ENCODE measurements around the gene CLCN3. TPM values are rescaled to one million over a fixed set of nuclear protein-coding genes. Genes with fewer than 3 reads are reported as not detected.

Gene CLCN3
- total RNA-seq, 1 experiment from 2014 or later: 16.9 TPM

DNA sequence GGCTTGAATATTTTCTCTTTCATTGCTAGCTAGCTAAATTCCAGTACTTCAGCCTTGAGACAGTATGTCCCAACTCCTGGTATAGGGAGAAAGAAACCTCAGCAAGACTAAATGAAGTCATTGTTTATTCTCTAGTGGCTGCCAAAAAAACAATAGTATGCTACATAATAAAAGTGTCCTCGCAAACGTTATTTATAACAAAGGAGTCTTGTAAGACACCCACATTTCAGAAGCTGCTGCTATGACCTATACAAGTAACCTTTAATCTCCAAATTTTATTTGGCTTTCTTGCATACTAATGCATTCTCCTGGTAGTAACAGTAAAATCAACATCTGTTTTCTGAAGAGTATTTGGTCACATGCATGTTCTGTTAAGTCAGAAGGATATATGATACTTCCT, 36.8 kb upstream of the CLCN3 start:
- Histone ChIP-seq H4K20me1 (ENCODE audit: low read length) (no peaks in the 10 kb centered on the region), H3K79me2 (ENCODE audit: low read length) (no peaks in the 10 kb centered on the region), H3K27ac (ENCODE audit: low read length) (no peak overlapping the region), H3K9ac (ENCODE audit: low read length) (no peak overlapping the region), H3K9me3 (ENCODE audit: low read length) (no peaks in the 10 kb centered on the region), H2AFZ (ENCODE audit: low read length) (no peak overlapping the region), H3K4me1 (ENCODE audit: insufficient read depth, low read length) (no peaks in the 10 kb centered on the region), H3K9me2 (replicated peaks; ENCODE audit: low read length) (no peaks in the 10 kb centered on the region), H3K36me3 (ENCODE audit: low read depth, low read length) (no peaks in the 10 kb centered on the region), H3K4me3 (ENCODE audit: low read length) (no peak overlapping the region), H3K4me2 (ENCODE audit: low read length) (no peak overlapping the region), H3F3A (ENCODE audit: low read length, unreplicated experiment) (no peaks in the 10 kb centered on the region), H3K27me3 (ENCODE audit: low read length) (no peaks in the 10 kb centered on the region)
- DNase-seq (no peak), ATAC-seq (peak; percentile 77)
- ChIA-PET CTCF (no interaction called here), POLR2A (ENCODE audit: unreplicated experiment) (no interaction called here)
- no TSS peak for BruUV-seq (replicated peaks)
- intact Hi-C loops (cut with micrococcal nuclease): no loop called here
- TF ChIP-seq, protein P1, sequence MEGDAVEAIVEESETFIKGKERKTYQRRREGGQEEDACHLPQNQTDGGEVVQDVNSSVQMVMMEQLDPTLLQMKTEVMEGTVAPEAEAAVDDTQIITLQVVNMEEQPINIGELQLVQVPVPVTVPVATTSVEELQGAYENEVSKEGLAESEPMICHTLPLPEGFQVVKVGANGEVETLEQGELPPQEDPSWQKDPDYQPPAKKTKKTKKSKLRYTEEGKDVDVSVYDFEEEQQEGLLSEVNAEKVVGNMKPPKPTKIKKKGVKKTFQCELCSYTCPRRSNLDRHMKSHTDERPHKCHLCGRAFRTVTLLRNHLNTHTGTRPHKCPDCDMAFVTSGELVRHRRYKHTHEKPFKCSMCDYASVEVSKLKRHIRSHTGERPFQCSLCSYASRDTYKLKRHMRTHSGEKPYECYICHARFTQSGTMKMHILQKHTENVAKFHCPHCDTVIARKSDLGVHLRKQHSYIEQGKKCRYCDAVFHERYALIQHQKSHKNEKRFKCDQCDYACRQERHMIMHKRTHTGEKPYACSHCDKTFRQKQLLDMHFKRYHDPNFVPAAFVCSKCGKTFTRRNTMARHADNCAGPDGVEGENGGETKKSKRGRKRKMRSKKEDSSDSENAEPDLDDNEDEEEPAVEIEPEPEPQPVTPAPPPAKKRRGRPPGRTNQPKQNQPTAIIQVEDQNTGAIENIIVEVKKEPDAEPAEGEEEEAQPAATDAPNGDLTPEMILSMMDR (conservative IDR thresholded peaks at IDR 0.05; ENCODE audit: low read depth, low read length): no peak
- no peak for TF ChIP-seq EZH2 (IDR thresholded peaks at IDR 0.05; ENCODE audit: low read length, unreplicated experiment)
- TF ChIP-seq EZH2phosphoT487 (IDR thresholded peaks at IDR 0.05; ENCODE audit: borderline replicate concordance, low read length): no peak

DNA sequence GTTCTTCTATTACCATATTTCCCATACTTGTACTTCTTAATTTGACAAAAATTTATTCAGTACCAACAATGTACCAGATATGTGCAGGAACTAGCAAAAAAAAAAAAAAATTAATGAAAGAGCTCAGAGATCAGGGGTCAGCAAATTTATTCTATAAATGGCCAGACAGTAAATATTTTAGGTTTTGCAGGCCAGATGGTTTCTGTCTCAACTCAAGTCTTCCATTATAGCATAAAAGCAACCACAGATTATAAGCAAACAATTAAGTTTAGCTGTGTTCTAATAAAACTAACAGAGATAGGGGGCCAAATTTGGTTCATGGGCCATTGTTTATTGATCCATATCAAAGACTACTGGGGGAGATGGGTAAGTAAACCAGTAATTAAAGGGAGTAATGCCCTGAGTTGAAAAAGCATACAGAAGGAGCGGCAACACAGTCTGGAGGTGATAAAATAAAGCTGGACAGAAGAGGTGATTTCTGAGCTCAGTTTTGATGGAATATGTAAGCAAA, 27.3 kb upstream of the CLCN3 start:
- CTCF ChIA-PET: no interaction called here
- BruUV-seq (replicated peaks): no TSS peak
- POLR2A ChIA-PET (ENCODE audit: unreplicated experiment): interaction anchor here (0.6 kb wide), 1 partner anchor 165 kb away, joined by 3 read pairs; the partner anchor contains the start of gene HPF1

DNA sequence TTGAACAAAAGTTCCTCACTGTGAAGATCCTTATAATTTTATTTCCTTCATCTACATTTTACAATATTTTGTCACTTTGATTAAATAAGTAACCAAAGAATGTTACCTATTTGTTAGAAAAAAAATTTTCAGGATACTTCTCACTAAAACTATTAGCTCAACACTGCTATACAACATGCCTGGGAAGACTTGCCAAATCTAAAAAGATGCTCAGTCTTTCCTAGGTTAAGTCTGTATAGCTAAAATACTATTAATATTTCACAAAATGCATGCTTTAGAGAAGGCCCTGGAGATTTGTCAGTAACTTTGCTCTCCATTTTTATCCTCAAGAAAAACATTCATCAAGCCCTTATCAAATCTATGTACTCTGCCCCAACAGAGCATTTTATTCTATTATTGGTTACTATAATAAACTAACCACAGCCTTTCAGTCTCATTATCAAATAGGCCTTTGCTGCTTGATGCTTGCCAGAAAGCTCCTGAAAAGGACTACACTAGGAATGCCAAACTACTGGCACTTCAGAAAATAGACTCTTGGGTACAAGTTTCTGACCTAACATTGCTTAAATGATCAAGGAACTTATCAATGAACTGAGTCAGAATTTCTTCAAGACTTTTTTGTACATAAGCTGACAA, 25.7 kb upstream of the CLCN3 start:
- no peaks in the 10 kb centered on the region for H3K9me3 ChIP-seq (ENCODE audit: low read length)
- no peaks in the 10 kb centered on the region for H3K27me3 ChIP-seq (ENCODE audit: low read length)
- H3K36me3 ChIP-seq (ENCODE audit: low read depth, low read length): no peaks in the 10 kb centered on the region
- intact Hi-C loops (cut with micrococcal nuclease): no loop called here
- H3K4me1 ChIP-seq (ENCODE audit: insufficient read depth, low read length): no peaks in the 10 kb centered on the region
- H3K79me2 ChIP-seq (ENCODE audit: low read length): no peaks in the 10 kb centered on the region
- H3K4me3 ChIP-seq (ENCODE audit: low read length): no peak overlapping the region
- no peak for ATAC-seq
- no peak overlapping the region for H3K9ac ChIP-seq (ENCODE audit: low read length)
- no peak overlapping the region for H2AFZ ChIP-seq (ENCODE audit: low read length)
- no peak overlapping the region for H3K4me2 ChIP-seq (ENCODE audit: low read length)
- H3F3A ChIP-seq (ENCODE audit: low read length, unreplicated experiment): no peaks in the 10 kb centered on the region
- TF ChIP-seq EZH2 (IDR thresholded peaks at IDR 0.05; ENCODE audit: low read length, unreplicated experiment): no peak
- TF ChIP-seq, protein P1 (conservative IDR thresholded peaks at IDR 0.05; ENCODE audit: low read depth, low read length): no peak
- TF ChIP-seq EZH2phosphoT487 (IDR thresholded peaks at IDR 0.05; ENCODE audit: borderline replicate concordance, low read length): no peak
- no peaks in the 10 kb centered on the region for H3K9me2 ChIP-seq (replicated peaks; ENCODE audit: low read length)
- POLR2A ChIA-PET (ENCODE audit: unreplicated experiment): no interaction called here
- BruUV-seq (replicated peaks): no TSS peak
- H3K27ac ChIP-seq (ENCODE audit: low read length): no peak overlapping the region
- H4K20me1 ChIP-seq (ENCODE audit: low read length): no peaks in the 10 kb centered on the region
- CTCF ChIA-PET: no interaction called here
- no peak for DNase-seq

More for the DNA sequence above, 27.3 kb upstream of the CLCN3 start:
- H3K27ac ChIP-seq (ENCODE audit: low read length): no peak overlapping the region
- DNase-seq (no peak), ATAC-seq (no peak)
- H3K36me3 ChIP-seq (ENCODE audit: low read depth, low read length): no peaks in the 10 kb centered on the region
- TF ChIP-seq, protein P1 (conservative IDR thresholded peaks at IDR 0.05; ENCODE audit: low read depth, low read length): no peak
- TF ChIP-seq EZH2phosphoT487 (IDR thresholded peaks at IDR 0.05; ENCODE audit: borderline replicate concordance, low read length): no peak
- no peak for TF ChIP-seq EZH2 (IDR thresholded peaks at IDR 0.05; ENCODE audit: low read length, unreplicated experiment)
- H3K4me2 ChIP-seq (ENCODE audit: low read length): no peak overlapping the region
- H3K4me1 ChIP-seq (ENCODE audit: insufficient read depth, low read length): no peaks in the 10 kb centered on the region
- H3K9me3 ChIP-seq (ENCODE audit: low read length): no peaks in the 10 kb centered on the region
- no peak overlapping the region for H3K9ac ChIP-seq (ENCODE audit: low read length)
- no peaks in the 10 kb centered on the region for H3K79me2 ChIP-seq (ENCODE audit: low read length)
- no peak overlapping the region for H2AFZ ChIP-seq (ENCODE audit: low read length)
- H3K4me3 ChIP-seq (ENCODE audit: low read length): no peak overlapping the region
- no peaks in the 10 kb centered on the region for H3K27me3 ChIP-seq (ENCODE audit: low read length)
- H3F3A ChIP-seq (ENCODE audit: low read length, unreplicated experiment): no peaks in the 10 kb centered on the region
- H4K20me1 ChIP-seq (ENCODE audit: low read length): no peaks in the 10 kb centered on the region
- no peaks in the 10 kb centered on the region for H3K9me2 ChIP-seq (replicated peaks; ENCODE audit: low read length)
- intact Hi-C loops (cut with micrococcal nuclease): no loop called here
